PC-3 (cell line): ENCODE results near the gene SNX8. TPM values are rescaled to one million over a fixed set of nuclear protein-coding genes. Genes with fewer than 3 reads are reported as not detected.

ENCODE experiments used
- ATAC-seq: fragments of 200-7000 bp; cut with Tn5 transposase; 2 replicates; pipeline ENCODE4 v1.9.1; 2020; ENCODE audit warnings: mild to moderate bottlenecking, moderate library complexity
- BruUV-seq: library from RNA; stranded (reverse); fragments of 400-500 nt; replicated peaks from 2 replicates; lab custom pipeline; 2021; lab: Mats Ljungman, UMichigan
- CTCF ChIA-PET: fragments of 300-600 bp; sonication (Branson Sonifier 250); formaldehyde crosslinking; loops from one replicate; lab custom pipeline; 2022; ENCODE audit warnings: antibody characterized with exemption; lab: Charles Lee
- POLR2A ChIA-PET: fragments of 300-600 bp; sonication (Branson Sonifier 250); formaldehyde crosslinking; loops from one replicate; lab custom pipeline; 2022; ENCODE audit warnings: antibody characterized with exemption; ENCODE audit not compliant: unreplicated experiment; lab: Charles Lee
- DNase-seq: peaks from one replicate; pipeline ENCODE4 v3.0.0-alpha.2; 2015
- H2AFZ ChIP-seq: fragments of 300-600 bp; sonication (generic); 2 replicates; pipeline ENCODE4 v1.6.0; 2016; ENCODE audit warnings: antibody characterized with exemption, low read length
- H3F3A ChIP-seq: fragments of 300-600 bp; sonication (generic); one replicate; pipeline ENCODE4 v1.6.0; 2017; ENCODE audit warnings: antibody characterized with exemption, low read length, control low read depth, mild to moderate bottlenecking; ENCODE audit not compliant: unreplicated experiment
- H3K27ac ChIP-seq: fragments of 300-600 bp; sonication (generic); 2 replicates; pipeline ENCODE4 v1.5.1; 2016; ENCODE audit warnings: mild to moderate bottlenecking, low read length
- H3K27me3 ChIP-seq: fragments of 300-600 bp; sonication (generic); 2 replicates; pipeline ENCODE4 v1.6.1; 2016; ENCODE audit warnings: low read length, mixed read lengths
- H3K36me3 ChIP-seq: fragments of 300-600 bp; sonication (generic); 2 replicates; pipeline ENCODE4 v1.6.1; 2016; ENCODE audit warnings: low read depth, mixed run types, low read length, mixed read lengths
- H3K4me1 ChIP-seq: fragments of 300-600 bp; sonication (generic); 2 replicates; pipeline ENCODE4 v1.5.1; 2016; ENCODE audit warnings: low read length; ENCODE audit not compliant: insufficient read depth
- H3K4me2 ChIP-seq: fragments of 300-600 bp; sonication (generic); 2 replicates; pipeline ENCODE4 v1.6.0; 2016; ENCODE audit warnings: low read length
- H3K4me3 ChIP-seq: fragments of 300-600 bp; sonication (generic); 2 replicates; pipeline ENCODE4 v1.5.1; 2016; ENCODE audit warnings: mild to moderate bottlenecking, low read length, mixed read lengths
- H3K79me2 ChIP-seq: fragments of 300-600 bp; sonication (generic); 2 replicates; pipeline ENCODE4 v1.6.1; 2017; ENCODE audit warnings: low read length, mixed read lengths
- H3K9ac ChIP-seq: fragments of 300-600 bp; sonication (generic); 2 replicates; pipeline ENCODE4 v1.6.0; 2016; ENCODE audit warnings: mild to moderate bottlenecking, low read length
- H3K9me2 ChIP-seq: fragments of 300-600 bp; sonication (generic); replicated peaks from 2 replicates; pipeline ENCODE4 v1.6.1; 2016; ENCODE audit warnings: mixed run types, low read length, mixed read lengths
- H3K9me3 ChIP-seq: fragments of 300-600 bp; sonication (generic); 2 replicates; pipeline ENCODE4 v1.6.1; 2016; ENCODE audit warnings: low read length, mixed read lengths
- H4K20me1 ChIP-seq: fragments of 300-600 bp; sonication (generic); 2 replicates; pipeline ENCODE4 v1.6.1; 2016; ENCODE audit warnings: low read length, mixed read lengths
- CTCF ChIP-seq: fragments of 300-600 bp; sonication (generic); conservative IDR thresholded peaks from 2 replicates; pipeline ENCODE4 v1.5.1; 2017; ENCODE audit warnings: antibody characterized with exemption, low read depth, mild to moderate bottlenecking, low read length
- EZH2 ChIP-seq: fragments of 300-600 bp; sonication (generic); IDR thresholded peaks from one replicate; pipeline ENCODE4 v1.6.1; 2017; ENCODE audit warnings: antibody characterized with exemption, mild to moderate bottlenecking, low read length; ENCODE audit not compliant: unreplicated experiment
- EZH2phosphoT487 ChIP-seq: fragments of 300-600 bp; sonication (generic); IDR thresholded peaks from 2 replicates; pipeline ENCODE4 v1.6.1; 2018; ENCODE audit warnings: mild to moderate bottlenecking, antibody characterized with exemption, low read length, borderline replicate concordance
- intact Hi-C: fragments of 100-400 bp; cut with micrococcal nuclease; formaldehyde crosslinking; loops from 2 replicates; pipeline ENCODE4 v1.9.0; 2023
- total RNA-seq: library from RNA; depleted of rRNA; stranded (reverse); fragments of >200 nt; gene quantifications from 2 replicates; pipeline ENCODE4 v1.2.3, GENCODE V29; 2014

The SNX8 gene
- total RNA-seq, 1 experiment from 2014 or later, result 12.3 TPM

GRCh38 chr7:2273866-2274265, 40.4 kb downstream of the SNX8 start:
- Histone ChIP-seq H3K4me1 (peaks cover 6% of the 10 kb centered on the region), H3K9me3 (no peaks in the 10 kb centered on the region), H3K36me3 (no peaks in the 10 kb centered on the region), H3K4me2 (no peak overlapping the region), H3K27me3 (no peaks in the 10 kb centered on the region), H4K20me1 (no peaks in the 10 kb centered on the region), H3K4me3 (no peak overlapping the region), H3K79me2 (no peaks in the 10 kb centered on the region), H2AFZ (no peak overlapping the region), H3K9me2 (no peaks in the 10 kb centered on the region), H3K9ac (no peak overlapping the region), H3F3A (no peaks in the 10 kb centered on the region), H3K27ac (no peak overlapping the region)
- ATAC-seq (no peak), DNase-seq (no peak)
- ChIA-PET POLR2A (no interaction called here), CTCF (no interaction called here)
- no TSS peak for BruUV-seq
- no peak for TF ChIP-seq CTCF
- TF ChIP-seq EZH2phosphoT487, result no peak
- no peak for TF ChIP-seq EZH2
- intact Hi-C loops, result no loop called here

- H3K9ac ChIP-seq, result no peak overlapping the region
- H3K79me2 ChIP-seq, result no peaks in the 10 kb centered on the region
- BruUV-seq, result no TSS peak
- H3K4me1 ChIP-seq, result peaks cover 7% of the 10 kb centered on the region
- H3K9me2 ChIP-seq, result no peaks in the 10 kb centered on the region
- H3K4me3 ChIP-seq, result no peak overlapping the region
- H3K4me2 ChIP-seq, result no peak overlapping the region
- no peaks in the 10 kb centered on the region for H4K20me1 ChIP-seq
- no peak overlapping the region for H2AFZ ChIP-seq
- no peak overlapping the region for H3K27ac ChIP-seq
- ChIA-PET CTCF (no interaction called here), POLR2A (no interaction called here)
- TF ChIP-seq EZH2phosphoT487 (no peak), CTCF (no peak), EZH2 (no peak)
- intact Hi-C loops, result no loop called here
- no peak for DNase-seq
- ATAC-seq, result no peak
- no peaks in the 10 kb centered on the region for H3K27me3 ChIP-seq
- H3F3A ChIP-seq, result no peaks in the 10 kb centered on the region
- no peaks in the 10 kb centered on the region for H3K36me3 ChIP-seq
- no peaks in the 10 kb centered on the region for H3K9me3 ChIP-seq
These were observed 42.2 kb downstream of the SNX8 start for GRCh38 chr7:2272031-2272430.

GRCh38 chr7:2271273-2272026, 42.8 kb downstream of the SNX8 start:
- ATAC-seq, result no peak
- H3K9me2 ChIP-seq, result no peaks in the 10 kb centered on the region
- H3K9me3 ChIP-seq, result no peaks in the 10 kb centered on the region
- DNase-seq, result no peak
- no peak overlapping the region for H3K4me3 ChIP-seq
- no TSS peak for BruUV-seq
- H3K79me2 ChIP-seq, result no peaks in the 10 kb centered on the region
- intact Hi-C loops, result no loop called here
- no peak for TF ChIP-seq EZH2phosphoT487
- TF ChIP-seq EZH2, result no peak
- TF ChIP-seq CTCF, result no peak
- H4K20me1 ChIP-seq, result no peaks in the 10 kb centered on the region
- no peaks in the 10 kb centered on the region for H3K36me3 ChIP-seq
- H3K9ac ChIP-seq, result no peak overlapping the region
- no peaks in the 10 kb centered on the region for H3F3A ChIP-seq
- H3K4me1 ChIP-seq, result peaks cover 12% of the 10 kb centered on the region
- no peak overlapping the region for H2AFZ ChIP-seq
- no peaks in the 10 kb centered on the region for H3K27me3 ChIP-seq
- ChIA-PET CTCF (no interaction called here), POLR2A (no interaction called here)
- H3K27ac ChIP-seq, result no peak overlapping the region
- no peak overlapping the region for H3K4me2 ChIP-seq
